ENCODE results near the gene DEFB128.

The DEFB128 gene

DNA sequence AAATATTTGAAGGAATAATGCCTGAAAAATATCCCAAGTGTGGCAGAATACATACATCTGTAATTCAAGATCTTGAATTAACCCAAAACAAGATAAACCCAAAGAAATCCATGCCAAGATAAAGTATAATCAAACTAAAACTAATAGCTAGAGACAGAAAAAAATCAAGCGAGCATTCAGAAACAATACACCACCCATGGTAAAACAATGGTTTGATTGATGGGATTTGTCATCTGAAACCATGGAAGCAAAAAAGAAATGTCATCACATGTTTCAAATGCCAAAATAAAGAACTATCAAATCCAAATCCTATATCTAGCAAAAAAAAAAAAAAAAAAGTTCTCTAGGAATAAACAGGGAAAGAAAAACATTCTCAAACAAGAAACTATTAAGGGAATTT is 37.4 kb downstream of the DEFB128 start:
- no peak for DNase-seq (ENCODE audit: low spot score)

DNA sequence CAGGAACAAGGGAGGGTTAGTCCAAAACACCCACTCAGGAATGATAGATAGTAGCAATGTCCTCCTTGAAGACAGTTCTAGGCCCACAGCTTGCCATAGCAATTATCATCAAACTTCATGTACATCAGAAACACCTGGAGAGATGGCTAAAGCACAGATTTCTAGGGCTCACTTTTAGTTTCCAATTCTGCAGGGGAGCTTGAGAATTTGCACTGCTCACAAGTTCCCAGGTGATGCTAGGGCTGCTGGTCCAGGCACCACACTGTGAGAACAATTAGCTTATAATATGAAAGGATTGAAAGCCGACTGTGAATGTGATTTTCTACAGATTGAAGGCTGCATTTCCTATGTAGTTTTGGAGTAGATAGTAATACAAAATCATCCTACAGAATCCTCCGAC is 43.6 kb downstream of the DEFB128 start:
- DNase-seq (ENCODE audit: low spot score), result no peak

DNA sequence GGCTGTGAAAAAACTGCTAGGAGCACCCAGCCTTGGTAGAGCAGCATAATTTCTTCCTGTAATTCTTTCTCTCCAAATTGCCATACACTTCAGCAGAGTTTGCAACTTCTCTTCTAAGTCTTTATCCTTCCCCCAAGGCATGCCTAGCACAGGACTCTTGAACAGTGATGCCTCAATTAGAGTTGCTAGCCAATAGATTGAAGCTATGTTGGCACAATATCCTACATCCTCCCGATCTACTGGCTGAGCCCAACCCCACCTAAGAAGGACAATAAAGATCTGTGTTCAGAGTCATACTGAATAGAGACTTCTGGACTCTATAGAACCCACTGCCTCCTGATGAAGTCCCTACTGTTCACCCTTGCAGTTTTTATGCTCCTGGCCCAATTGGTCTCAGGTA is 47.2 kb downstream of the DEFB128 start, which contains the start of gene DEFB126:
Gene DEFB126 (plus strand): TSS at position 301 of the 400 bp plus-strand sequence. CDS start 39 bp downstream, at position 340.
- DNase-seq (ENCODE audit: low spot score), result no peak

Data from NAMALWA (cell line).